GM12892 (cell line): Measurements from ENCODE around the gene DCDC2.
"Not testable (repeated sequence)": the region's sequence is repeated elsewhere in the genome, so short reads cannot be mapped to it uniquely, and the experiment has no call there.

Experiments
- POLR2A ChIP-seq: IDR thresholded peaks from 2 replicates; pipeline ENCODE4 v1.6.1; 2011; ENCODE audit warnings: low read depth, low read length, control low read depth
- POLR2AphosphoS5 ChIP-seq: IDR thresholded peaks from 2 replicates; pipeline ENCODE4 v1.6.1; 2011; ENCODE audit warnings: low read depth, low read length, control low read depth

DNA sequence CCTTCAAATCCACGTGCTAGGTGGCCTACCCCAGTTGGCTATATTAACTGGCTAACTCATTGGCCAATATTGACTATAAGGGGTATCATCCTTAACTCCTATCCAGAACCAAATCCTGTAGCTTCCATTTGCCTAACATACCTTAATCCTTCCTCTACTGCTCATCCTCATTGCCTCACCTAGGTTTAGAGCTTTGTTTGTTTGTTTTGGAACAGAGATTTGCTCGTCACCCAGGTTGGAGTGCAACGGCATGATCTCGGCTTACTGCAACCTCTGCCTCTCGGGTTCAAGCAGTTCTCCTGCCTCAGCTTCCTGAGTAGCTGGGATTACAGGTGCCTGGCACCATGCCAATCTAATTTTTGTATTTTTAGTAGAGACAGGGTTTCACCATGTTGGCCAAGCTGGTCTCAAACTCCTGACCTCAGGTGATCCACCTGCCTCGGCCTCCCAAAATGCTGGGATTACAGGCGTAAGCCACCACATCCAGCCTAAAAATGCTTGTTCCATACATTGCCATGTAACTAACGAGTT, 7.3 kb upstream of the DCDC2 start:
- not testable (repeated sequence) for TF ChIP-seq POLR2AphosphoS5, POLR2A
